ENCODE data around the gene TRIM43B.
"Not testable (repeated sequence)": the region's sequence is repeated elsewhere in the genome, so short reads cannot be mapped to it uniquely, and the experiment has no call there.

Gene TRIM43B

DNA sequence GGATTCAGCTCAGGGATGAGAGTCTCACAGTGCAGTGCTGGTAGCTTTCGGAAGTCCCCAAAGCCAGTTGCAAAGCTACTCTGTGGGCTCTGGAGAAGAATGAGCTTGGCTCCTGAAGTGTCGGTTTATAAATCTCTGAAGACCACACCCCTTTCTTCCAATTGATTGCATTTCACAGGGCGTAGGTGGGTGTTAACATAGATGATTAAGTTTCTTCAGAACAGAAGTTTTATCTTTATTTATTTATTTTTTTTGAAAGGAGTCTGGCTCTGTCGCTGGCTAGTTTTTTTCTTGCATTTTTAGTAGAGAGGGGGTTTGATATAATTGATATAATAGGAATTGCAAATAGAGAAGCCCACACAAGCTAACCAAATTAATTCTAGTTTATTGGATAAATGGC lies at the start of gene TRIM43B:
Gene TRIM43B, minus strand, starts transcription at position 101 of the 400 bp plus-strand sequence. CDS start 2,040 bp downstream, outside the sequence.
- not testable (repeated sequence) for DNase-seq

DNA sequence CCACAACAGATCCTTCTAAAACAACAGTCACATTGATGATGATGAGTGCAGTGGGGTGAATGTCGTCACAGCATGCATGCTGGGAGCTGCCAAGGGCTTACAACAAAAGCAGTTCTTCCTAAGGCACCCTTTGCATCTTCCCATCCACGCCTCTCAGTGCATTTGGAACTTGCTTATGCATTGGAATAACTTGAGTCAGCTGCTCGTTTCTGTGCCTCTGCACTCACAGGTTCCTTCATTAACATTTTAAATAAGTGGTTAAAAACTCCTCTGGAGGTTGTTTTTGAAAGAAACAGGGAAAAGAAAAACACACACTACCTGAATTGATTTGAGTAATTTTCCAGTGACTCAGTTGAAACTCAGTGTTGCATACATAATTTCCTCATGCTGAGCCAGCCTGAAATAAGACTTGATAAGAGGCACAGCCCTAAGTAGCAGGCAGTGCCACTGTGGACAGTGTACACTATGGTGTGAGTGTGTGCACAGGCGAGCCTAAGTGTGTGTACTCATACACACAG lies 46.8 kb upstream of the TRIM43B start:
- DNase-seq = no peak

DNA sequence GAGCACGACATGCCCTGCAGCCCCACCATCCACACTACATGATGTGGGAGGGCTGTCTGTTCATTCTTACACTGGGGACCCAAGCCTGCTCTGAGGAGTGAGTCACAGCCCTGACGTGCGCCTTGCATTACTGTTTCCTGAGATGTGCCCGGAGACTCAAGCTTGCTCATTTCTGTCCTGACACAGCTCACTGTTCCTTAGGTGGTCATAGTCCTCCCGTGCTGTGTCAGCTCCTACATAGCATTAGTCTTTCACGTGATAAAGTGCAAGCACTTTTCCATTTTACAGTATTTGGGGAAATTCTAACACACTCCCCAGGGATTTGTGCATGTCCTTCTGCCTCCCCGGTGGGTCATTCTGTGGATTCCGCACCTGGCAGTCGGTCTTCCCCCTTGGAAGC lies 46.2 kb upstream of the TRIM43B start:
- DNase-seq = no peak

DNA sequence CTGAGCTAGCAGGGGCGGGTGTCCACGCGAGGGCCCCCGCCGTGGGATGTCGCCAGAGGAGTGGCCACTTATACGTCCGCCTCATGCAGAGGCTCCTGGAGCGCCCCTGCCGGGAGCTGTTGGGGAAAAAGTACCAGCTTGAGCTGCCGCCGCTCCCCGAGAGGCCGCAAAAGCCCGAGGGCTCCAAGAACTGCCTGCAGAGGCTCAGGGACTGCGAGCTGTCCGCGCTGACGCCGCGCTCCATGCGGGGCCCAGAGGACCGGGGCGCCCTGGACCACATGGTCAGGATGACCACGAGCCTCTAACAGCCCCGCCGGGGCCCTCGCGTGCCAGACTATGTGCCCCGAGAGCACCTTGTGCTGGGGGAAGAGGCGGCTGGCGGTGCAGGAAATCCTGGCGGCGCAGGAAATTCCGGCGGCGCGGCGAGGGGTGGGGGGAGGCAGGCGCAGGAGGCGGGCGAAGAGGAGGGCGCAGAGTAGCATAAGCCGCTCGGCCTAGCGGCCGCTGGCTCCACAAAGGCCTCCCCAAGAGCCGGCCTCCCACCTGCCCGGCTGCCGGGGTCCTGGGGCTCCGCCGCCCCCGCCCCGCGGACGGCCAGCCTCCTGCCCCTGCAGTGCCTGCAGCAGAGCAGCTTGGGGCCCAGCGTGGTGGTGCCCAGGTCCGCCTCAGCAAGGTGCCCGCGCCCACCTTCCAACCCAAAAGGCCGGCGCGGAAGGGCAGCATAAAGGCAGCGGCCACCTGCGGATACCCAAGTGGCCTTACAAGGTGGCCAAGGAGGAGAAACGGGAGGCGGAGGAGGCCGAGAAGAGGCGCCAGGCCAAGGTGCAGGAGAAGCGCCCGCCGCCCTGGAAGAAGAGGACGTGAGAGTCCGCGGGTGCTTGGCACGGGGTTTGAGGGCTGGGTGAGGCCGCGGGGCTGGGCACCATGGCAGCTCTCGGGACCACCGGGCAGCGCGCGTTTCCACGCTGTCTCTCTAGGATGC lies 42.1 kb upstream of the TRIM43B start:
- peak; percentile 69 to 79 for DNase-seq

DNA sequence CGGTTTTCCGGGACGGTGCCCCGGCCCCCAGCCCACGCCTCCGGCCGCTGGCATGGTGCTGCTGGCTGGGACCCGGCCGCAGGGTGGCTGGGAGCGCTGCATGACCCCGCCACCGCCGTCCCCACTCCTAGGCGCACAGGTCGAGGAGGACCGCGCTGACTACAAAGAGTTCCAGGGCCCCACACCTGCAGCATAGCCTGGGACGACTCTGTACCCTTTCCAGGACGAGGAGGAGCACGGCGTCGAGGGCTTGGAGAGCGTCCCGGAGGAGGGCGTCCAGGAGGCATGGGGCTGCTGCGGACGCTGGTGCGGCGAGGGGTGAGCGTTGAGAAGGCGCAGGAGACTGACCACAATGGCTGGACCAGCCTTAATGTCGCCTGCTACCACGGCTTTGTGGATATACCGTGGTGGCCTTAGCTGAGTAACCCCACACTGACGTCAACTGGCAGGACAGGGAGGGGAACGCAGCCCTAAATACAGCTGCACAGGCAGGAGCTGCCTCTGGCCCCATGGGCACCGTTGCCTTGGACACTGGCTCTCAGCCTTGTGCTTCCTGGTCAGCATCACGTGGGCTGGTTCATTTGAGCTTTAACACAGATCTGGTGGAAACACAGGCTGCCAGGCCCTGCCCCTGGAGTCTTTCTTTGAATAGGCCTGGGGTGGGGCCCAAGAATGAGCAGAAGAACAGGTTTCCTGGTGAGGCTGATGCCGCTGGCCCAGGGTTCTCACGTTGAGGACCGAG lies 40.9 kb upstream of the TRIM43B start:
- peak; percentile 17 to 77 for DNase-seq

DNA sequence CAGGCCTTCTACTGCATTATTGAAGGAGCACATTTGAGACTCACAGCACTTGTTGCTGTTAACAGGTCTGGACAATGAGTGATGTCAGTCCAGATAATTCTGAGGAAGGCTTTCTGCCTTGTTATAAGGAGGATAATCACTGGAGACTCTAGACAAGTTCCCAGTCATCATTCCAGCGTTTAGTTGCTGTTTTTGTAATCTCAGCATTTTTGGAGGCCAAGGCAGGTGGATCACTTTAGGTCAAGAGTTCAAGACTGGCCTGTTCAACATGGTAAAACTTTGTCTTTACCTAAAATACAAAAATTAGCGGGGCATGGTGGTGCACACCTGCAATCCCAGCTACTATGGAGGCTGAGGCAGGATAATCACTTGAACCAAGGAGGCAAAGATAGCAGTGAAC lies 39.6 kb upstream of the TRIM43B start:
- DNase-seq = no peak

DNA sequence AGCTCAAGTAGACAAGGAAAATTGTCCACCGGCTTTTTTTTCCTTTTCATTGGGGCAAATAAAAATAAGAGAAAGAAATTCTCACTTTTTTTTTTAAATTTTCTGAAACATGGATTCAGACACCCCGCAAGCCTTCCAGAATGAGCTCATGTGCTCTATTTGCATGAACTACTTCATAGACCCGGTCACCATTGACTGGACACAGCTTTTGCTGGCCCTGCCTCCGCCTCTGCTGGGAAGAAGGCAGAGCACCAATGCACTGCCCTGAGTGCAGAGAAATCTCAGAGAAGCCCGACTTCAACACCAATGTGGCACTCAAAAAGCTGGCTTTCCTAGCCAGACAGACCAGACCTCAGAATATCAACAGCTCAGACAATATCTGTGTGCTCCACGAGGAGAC lies 30.2 kb upstream of the TRIM43B start:
- DNase-seq = no peak

DNA sequence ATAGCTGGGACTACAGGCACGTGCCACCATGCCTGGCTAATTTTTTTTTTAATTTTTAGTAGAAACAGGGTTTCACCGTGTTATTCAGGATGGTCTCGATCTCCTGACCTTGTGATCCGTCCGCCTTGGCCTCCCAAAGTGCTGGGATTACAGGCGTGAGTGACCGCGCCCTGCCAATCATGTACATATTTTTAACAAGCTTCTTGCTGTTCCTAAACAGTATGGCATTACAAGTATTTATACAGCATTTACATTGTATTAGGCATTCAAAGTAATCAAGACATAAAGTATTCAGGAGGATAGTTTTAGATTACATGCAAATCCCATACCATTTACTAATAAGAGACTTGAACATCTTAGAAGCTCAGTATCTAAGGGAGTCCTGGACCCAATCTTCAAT lies 29.7 kb upstream of the TRIM43B start:
- not testable (repeated sequence) for DNase-seq

DNA sequence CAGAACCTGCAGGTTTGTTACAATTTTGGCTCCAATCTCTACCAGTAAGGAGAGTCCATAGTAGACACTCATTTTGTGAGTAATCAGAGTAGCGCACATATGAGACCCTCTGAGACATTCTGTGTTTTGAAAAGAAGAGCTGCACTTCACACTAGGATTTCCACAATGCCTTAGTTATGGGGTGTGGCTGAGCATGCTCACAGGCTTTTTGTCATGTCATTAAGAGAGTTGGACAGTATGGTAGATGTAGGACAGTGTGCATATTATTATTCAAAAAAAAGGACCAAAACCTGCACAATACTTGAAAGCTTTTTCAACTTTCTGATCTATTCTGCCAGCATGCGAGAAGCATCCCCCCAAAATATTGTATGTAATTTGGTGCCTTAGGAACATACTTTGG lies 24.9 kb upstream of the TRIM43B start:
- no peak for DNase-seq

DNA sequence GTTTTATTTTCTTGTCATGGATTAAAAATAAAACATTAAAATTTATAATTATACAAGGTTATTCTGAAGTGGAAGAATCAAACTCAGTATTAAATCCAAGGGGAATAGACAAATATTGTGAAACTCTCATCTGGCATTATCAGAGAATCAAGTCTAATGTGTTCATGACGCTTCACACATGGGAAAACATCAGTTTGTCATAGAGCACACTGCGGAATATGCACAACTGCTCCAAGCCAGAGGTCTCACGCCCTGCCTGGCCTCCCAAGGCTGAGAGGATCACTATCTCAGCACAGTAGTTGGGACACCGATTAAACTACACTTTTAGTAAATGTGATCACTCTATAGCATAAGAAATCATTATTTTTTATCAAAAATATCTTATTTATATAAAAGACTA lies 20.7 kb upstream of the TRIM43B start:
- no peak for DNase-seq

DNA sequence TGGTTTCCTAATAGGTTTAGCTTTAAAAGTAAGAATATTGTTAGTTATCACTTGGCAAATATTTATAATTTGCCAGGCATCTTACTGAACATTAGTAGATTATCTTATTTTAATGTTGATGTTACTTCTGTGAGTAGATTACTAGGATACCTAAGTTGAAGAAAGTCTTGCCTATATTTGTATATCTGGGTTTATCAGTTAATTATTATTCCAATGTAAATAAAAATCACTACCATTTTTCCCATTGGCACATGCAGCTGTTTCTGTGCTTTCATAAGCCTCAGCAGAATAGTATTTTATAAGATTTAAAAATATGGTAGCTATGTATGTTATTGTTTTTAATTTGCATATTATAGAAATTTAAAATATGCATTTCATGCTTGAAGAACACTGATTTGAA lies 16.3 kb upstream of the TRIM43B start:
- no peak for DNase-seq

DNA sequence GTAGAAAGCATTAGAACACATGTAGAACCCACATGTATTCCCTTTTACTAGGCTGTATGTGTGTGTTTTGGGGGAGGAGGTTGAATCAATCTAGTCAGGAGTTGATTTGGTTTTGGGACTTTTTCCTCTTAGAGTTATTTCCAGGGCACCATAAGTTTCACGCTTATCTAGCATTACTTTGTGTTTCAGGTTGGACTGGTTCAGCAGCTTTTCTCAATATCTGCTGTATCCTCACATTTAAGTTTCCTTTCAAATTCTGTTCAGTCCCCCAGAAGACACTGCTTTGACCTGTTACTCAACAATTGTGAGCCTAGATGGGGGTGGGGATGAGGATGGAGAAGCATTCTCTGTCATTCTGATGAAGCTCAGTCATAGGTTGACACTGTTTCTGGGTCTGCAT lies 7.5 kb upstream of the TRIM43B start:
- DNase-seq = not testable (repeated sequence)

DNA sequence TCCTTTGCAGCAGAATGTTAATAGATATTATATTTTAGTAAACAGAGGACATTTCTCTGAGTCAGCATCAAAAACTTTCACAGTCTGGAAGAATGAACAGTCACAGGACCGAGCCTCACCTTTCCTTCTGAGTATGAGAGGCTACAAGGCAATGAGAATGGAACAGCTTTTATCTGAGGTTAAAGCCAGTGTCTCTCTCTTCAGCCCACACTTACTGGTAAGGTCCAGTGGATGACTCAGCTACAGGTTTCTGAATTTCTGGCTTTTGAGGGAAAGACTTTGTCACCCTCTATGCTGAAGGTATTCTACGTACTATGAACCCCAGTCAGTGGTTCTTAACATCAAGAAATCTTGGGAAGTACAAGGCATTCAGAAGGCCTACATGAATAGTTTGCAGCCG lies 9.5 kb downstream of the TRIM43B start:
- DNase-seq = not testable (repeated sequence)

DNA sequence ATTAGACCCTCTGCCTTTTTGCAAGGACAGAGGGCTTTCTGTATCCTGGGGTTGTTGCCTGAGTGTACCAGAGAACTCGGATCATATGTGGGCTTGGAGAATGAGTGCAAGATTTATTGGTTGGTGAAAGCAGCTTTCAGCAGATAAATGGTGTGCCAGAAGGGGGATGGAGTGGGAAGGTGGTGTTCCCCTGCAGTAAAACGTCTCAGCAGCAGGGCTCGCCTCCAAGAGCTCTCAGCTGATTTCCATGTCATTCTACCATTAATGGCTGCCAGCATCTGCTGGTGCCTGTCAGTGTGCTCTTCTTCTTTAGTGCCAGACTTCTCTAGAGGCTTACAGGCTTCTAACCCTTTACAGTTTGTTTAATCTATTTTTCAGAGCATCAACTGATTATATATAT lies 16.6 kb downstream of the TRIM43B start:
- not testable (repeated sequence) for DNase-seq

DNA sequence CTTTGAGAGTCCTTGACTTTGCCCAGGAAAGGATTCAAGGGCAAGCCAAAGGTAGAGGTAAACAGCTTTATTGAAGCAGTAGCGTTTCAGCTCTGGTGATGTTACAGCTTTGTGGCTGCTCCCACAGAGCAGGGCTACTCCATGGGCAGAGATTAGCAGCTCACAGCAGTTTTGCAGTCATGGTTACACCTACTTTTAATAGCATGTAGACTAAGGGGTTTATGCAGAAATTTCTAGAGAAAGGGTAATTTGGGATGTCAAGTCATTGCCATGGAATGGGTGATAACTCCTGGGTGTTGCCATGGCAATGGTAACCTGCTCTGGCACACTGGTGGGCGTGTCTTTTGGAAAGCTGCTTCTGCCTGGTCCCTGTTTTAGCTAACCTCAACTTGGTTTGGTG lies 18.0 kb downstream of the TRIM43B start:
- not testable (repeated sequence) for DNase-seq

DNA sequence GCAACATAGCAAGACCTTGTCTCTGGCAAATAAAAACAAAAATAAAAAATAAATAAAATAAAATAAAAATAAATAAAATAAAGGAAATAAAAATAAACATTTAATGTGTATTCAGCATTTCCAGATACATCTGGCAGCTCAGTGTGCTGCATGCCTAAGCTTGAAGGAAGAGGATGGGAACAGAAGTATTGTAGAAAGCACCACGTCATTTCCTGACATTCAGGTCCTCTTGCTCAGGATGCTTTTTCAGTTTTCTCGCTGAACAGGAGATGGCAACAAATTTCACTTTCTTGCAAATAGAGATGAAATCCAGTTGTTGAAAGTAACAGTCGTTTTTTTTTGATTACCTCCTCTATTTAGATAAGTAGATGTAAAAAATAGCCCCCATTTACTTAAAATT lies 21.3 kb downstream of the TRIM43B start:
- not testable (repeated sequence) for DNase-seq

DNA sequence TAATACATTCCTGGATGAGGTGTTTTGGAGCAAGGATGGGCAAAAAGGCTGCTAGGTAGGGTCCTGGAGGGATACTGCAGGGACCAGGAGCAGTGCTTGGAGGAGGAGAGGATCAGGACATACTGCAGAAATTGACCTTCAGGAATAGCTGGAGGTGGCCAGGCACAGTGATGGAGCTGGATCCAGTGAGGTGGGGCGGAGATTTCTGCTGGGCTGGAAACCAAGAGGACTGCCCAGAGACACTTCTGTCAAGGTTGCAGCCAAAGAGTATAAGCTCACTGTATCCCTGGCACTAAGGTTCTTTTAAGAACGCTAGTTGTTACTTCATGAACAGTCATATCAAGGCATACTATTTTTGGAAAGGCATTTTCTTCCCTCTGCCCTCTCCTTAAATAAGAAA lies 39.2 kb downstream of the TRIM43B start:
- not testable (repeated sequence) for DNase-seq

DNA sequence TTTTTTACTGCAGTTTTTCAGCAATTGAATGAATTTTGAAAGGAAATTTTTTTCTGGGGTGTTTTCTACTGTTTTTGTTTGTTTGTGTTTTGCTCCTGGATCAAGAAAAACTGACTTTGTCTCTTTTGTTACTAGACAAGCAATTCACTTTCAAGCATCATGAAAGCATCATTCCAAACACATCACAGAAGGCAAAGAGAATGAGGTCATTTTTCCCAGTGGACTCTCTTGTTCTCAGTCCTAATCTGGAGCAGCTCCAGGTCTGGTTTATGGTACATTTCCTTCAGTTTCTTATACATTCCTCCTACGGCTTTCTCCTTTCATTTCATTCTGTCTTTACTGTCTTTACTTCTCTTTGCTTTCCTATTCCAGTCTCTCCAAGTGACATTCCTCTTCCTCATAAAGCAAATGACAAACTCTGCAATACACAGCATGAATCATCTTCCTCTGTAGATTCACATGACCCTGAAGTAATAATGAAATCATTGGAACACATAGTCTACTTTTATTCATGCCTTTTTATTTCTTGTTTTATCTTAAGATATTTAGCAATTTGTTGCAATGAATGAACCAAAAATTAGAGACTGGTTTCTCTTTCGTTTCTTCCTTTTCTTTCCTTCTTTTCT lies 42.0 kb downstream of the TRIM43B start:
- not testable (repeated sequence) for DNase-seq

DNA sequence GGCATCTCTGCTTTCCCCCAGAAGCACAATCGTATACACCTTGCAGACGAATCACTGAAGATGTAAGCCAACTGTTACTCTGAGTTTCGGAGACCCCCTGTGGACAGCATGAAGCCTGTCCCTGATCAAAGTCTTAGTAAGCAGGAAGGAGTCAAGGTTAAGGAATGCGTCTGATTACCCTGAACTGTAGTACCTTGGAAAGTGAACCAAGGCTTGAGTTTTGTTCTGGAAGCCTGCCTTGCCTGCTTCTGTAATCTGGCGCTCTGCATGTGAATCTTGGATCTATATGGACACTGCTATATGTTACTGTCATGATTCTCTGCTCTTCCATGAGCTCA lies 48.7 kb downstream of the TRIM43B start:
- not testable (repeated sequence) for DNase-seq

DNA sequence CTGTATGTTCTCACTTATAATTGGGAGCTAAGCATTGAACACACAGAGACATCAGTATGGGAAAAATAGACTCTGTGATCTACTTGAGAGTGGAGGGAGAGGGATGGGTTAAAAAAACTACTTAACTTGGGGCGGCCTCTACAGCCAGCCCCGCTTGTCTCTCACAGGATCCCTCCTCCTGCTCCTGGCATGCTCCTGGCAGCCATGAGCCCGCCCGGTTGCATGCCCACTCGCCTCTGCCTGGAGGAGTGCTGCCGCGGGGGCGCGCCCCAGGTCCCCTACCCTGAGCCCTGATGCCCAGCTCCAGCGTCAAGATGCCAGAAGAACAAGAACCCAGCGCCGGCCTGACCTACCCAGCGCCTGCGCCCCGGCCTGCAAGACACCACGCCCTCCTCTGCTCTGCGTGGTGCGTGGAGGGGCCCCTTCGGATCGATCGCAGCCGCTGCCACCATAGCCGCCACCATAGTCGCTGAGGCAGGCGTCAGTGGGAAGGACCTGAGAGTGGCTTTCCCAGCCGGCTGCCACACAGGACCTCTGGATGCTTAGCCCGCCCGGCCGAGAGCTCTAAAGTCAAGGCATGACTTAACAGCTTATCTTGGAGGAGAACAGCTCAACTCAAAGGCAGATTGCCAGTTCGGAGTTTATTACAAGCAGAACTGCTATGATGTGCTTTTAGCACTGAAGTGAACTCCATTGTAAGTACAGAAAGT lies 49.2 kb downstream of the TRIM43B start:
- not testable (repeated sequence) for DNase-seq

DNA sequence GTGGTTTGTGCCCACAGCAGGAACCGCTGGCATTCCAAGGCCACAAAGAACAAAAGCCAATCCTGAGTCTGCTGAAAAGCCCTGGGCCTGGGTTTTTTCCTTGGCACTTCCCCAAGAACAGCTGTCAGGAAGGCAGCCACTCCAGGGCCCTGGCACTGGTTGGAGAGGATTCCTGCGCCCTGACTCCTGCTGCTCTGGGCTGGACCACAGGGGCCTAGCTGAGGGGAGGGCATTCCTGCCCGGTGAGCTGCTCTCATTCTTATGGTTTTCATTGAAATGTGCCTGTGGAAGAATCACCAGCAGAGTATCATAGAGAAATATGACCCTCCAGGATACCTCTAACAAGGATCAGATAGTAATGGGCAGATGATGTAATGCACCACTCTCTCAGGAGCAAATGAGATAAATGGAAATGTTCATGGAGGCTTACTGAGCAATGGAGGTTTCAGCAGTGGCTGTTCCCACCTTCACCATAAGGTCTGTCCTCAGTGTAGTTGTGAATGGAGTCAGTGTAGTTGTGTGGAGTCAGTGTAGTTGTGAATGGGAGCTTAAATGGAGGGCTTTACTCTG lies 50.0 kb downstream of the TRIM43B start:
- not testable (repeated sequence) for DNase-seq

DNA sequence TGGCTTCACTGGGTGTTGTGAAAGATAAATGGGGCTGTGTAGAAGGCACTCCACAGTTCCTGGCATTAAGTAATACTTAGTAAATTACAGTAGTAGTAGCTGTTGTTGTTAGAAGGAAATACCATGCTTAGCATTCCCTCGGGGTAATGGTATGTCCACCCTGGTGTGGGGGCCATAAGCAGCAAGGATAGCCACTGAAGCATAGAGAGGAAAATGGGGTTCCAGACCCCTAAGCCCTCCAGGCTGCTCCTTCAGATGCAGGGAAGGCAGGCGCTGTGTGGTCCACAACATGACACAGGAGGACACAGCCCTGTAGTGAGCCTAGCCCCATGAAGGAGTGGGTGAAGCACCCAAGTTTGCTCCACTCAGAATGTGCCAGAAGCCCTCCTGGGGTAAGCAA lies 50.6 kb downstream of the TRIM43B start:
- not testable (repeated sequence) for DNase-seq

Data from NCI-H2081 (cell line).